ENCODE measurements around the gene ARRB1.

The ARRB1 gene

GRCh38 chr11:75352588-75353206 lies 1.2 kb upstream of the ARRB1 start:
- ChIA-PET CTCF (interaction anchor here (0.7 kb wide), 2 partner anchors 39 to 72 kb away, joined by 3 to 4 read pairs; no protein-coding TSS in a partner anchor), POLR2A (no interaction called here)
- TF ChIP-seq ZNF785 (tag by site-specific recombination; IDR thresholded peaks at IDR 0.05) (no peak), PRDM6 (tag by site-specific recombination; IDR thresholded peaks at IDR 0.05) (no peak), SCRT2 (tag by site-specific recombination; IDR thresholded peaks at IDR 0.05) (peak; percentile 59), ZBTB49 (tag by site-specific recombination; IDR thresholded peaks at IDR 0.05; ENCODE audit: low read depth) (no peak), SP7 (tag by site-specific recombination; IDR thresholded peaks at IDR 0.05) (peak; percentile 96)
- Histone ChIP-seq H3K27ac (ENCODE audit: extremely low read depth, low read depth, low read length) (no peak overlapping the region), H3K4me1 (ENCODE audit: control insufficient read depth, insufficient read depth, low read length) (no peaks in the 10 kb centered on the region), H3K36me3 (ENCODE audit: control insufficient read depth in 2 of 2, insufficient read depth in 1 of 2, low read length in 2 of 2) (no peaks in the 10 kb centered on the region), H3K4me3 (ENCODE audit: low read depth, low read length) (no peak overlapping the region), H3K9me3 (ENCODE audit: control insufficient read depth, insufficient read depth, low read depth, low read length) (no peaks in the 10 kb centered on the region)

- Histone ChIP-seq H3K4me1 (ENCODE audit: control insufficient read depth, insufficient read depth, low read length) (no peaks in the 10 kb centered on the region), H3K36me3 (ENCODE audit: control insufficient read depth in 2 of 2, insufficient read depth in 1 of 2, low read length in 2 of 2) (no peaks in the 10 kb centered on the region), H3K4me3 (ENCODE audit: low read depth, low read length) (peak overlapping the region; percentile 45), H3K9me3 (ENCODE audit: control insufficient read depth, insufficient read depth, low read depth, low read length) (no peaks in the 10 kb centered on the region), H3K27ac (ENCODE audit: extremely low read depth, low read depth, low read length) (peak overlapping the region; percentile 28; the same call in 1 of the 2 replicates)
- CTCF ChIA-PET, result interaction anchor here (0.6 to 0.7 kb wide), 2 partner anchors 40 to 993 kb away, joined by 3 to 4 read pairs; no protein-coding TSS in a partner anchor
- POLR2A ChIA-PET, result no interaction called here
- no peak for TF ChIP-seq TRIM28 (IDR thresholded peaks at IDR 0.05; ENCODE audit: borderline replicate concordance, low read length)
- no peak for TF ChIP-seq ZNF571 (tag by site-specific recombination; IDR thresholded peaks at IDR 0.05)
- no peak for TF ChIP-seq ZNF658 (tag by site-specific recombination; IDR thresholded peaks at IDR 0.05)
- TF ChIP-seq KLF7 (tag by site-specific recombination; IDR thresholded peaks at IDR 0.05; ENCODE audit: borderline replicate concordance), result peak; percentile 51; the same call in 1 of the 2 replicates
- TF ChIP-seq ZNF629 (tag by site-specific recombination; IDR thresholded peaks at IDR 0.05), result no peak
- no peak for TF ChIP-seq YY1 (tag by site-specific recombination; IDR thresholded peaks at IDR 0.05)
- TF ChIP-seq ZFHX2 (tag by site-specific recombination; conservative IDR thresholded peaks at IDR 0.05), result peak; percentile 87
- TF ChIP-seq WT1 (tag by site-specific recombination; IDR thresholded peaks at IDR 0.05), result no peak
- no peak for TF ChIP-seq ZNF274 (IDR thresholded peaks at IDR 0.05; ENCODE audit: low read length)
- TF ChIP-seq ZNF274 (tag by site-specific recombination; IDR thresholded peaks at IDR 0.05; ENCODE audit: borderline replicate concordance), result no peak
- TF ChIP-seq PRDM4 (tag by site-specific recombination; IDR thresholded peaks at IDR 0.05), result peak; percentile 45; the same call in 1 of the 2 replicates
- no peak for TF ChIP-seq ZSCAN23 (tag by site-specific recombination; IDR thresholded peaks at IDR 0.05)
- TF ChIP-seq KLF1 (tag by site-specific recombination; IDR thresholded peaks at IDR 0.05), result peak; percentile 77
- no peak for TF ChIP-seq ZNF335 (tag by site-specific recombination; conservative IDR thresholded peaks at IDR 0.05)
- no peak for TF ChIP-seq ZNF362 (tag by site-specific recombination; IDR thresholded peaks at IDR 0.05)
- TF ChIP-seq ZNF555 (tag by site-specific recombination; conservative IDR thresholded peaks at IDR 0.05), result no peak
- no peak for TF ChIP-seq ZNF175 (tag by site-specific recombination; IDR thresholded peaks at IDR 0.05)
- no peak for TF ChIP-seq ZBTB21 (tag by site-specific recombination; IDR thresholded peaks at IDR 0.05)
- no peak for TF ChIP-seq ZNF791 (tag by site-specific recombination; IDR thresholded peaks at IDR 0.05)
- TF ChIP-seq BCL11A (tag by site-specific recombination; IDR thresholded peaks at IDR 0.05; ENCODE audit: low read depth), result no peak
- TF ChIP-seq ZNF404 (tag by site-specific recombination; IDR thresholded peaks at IDR 0.05), result no peak
- no peak for TF ChIP-seq TCF7L2 (IDR thresholded peaks at IDR 0.05; ENCODE audit: borderline replicate concordance, low read depth, low read length)
- TF ChIP-seq ZNF23 (tag by site-specific recombination; IDR thresholded peaks at IDR 0.05; ENCODE audit: borderline replicate concordance), result no peak
These were observed 528 bp upstream of the ARRB1 start for GRCh38 chr11:75351791-75352587.
